ENCODE data around the gene SBK3. TPM values are rescaled to one million over a fixed set of nuclear protein-coding genes. Genes with fewer than 3 reads are reported as not detected.

SBK3 gene
- total RNA-seq, 1 experiment from 2014 or later = 1.2 TPM

DNA sequence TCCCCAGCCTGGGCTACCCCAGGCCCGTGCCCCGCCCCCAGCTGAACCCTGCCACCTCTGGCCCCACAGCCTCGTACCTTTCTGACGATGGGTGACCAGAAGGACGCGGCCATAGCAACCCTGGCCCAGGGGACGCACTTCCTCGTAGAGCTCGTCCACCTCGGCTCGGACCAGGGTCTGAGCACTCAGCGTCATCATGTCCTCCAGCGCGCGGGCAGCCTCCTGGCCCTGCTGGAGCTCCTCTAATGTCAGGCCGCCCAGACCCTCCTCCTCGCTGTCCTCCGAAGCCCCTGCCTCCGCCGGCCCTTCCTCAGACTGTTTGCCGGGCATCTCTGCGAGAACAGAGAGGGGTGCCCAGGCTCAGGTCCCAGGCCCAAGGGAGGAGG is 9.4 kb downstream of the SBK3 start:
- Histone ChIP-seq H3K4me2 (ENCODE audit: low read length) (no peak overlapping the region), H2AFZ (ENCODE audit: low read depth, low read length, poor library complexity, severe bottlenecking) (no peak overlapping the region), H3K9me3 (ENCODE audit: control insufficient read depth in 1 of 2, insufficient read depth in 1 of 2, low read depth in 1 of 2, low read length in 2 of 2) (no peaks in the 10 kb centered on the region), H3K4me3 (replicated peaks in 1 of 2; ENCODE audit: low read depth in 1 of 2, low read length in 2 of 2) (no peak overlapping the region), H3K27me3 (ENCODE audit: insufficient read depth, low read length) (no peaks in the 10 kb centered on the region), H3K36me3 (ENCODE audit: control insufficient read depth in 1 of 2, insufficient read depth in 2 of 2, low read length in 2 of 2) (no peaks in the 10 kb centered on the region), H3K9ac (ENCODE audit: low read length) (no peak overlapping the region), H3K27ac (ENCODE audit: low read depth, low read length) (no peak overlapping the region), H4K20me1 (ENCODE audit: insufficient read depth) (no peaks in the 10 kb centered on the region), H3K79me2 (ENCODE audit: insufficient read depth, low read length) (no peaks in the 10 kb centered on the region), H3K4me1 (ENCODE audit: control insufficient read depth in 1 of 2, insufficient read depth in 2 of 2, low read length in 2 of 2) (no peaks in the 10 kb centered on the region; a peak in 1 of 4 replicates), H3K9me2 (ENCODE audit: insufficient read depth) (no peaks in the 10 kb centered on the region)
- ChIA-PET CTCF (no interaction called here), RAD21 (ENCODE audit: low non-redundant PET in 1 of 2, low total read pairs in 2 of 2, uncharacterized antibody in 2 of 2, unreplicated experiment in 2 of 2) (no interaction called here), POLR2A (interaction anchor here (1.1 kb wide), 1 partner anchor 63 kb away, joined by 3 read pairs; the partner anchor contains the start of gene FIZ1)
- no TSS peak for BruUV-seq (replicated peaks)
- no peak for DNase-seq (ENCODE audit: low read depth, low spot score)
- intact Hi-C loops (cut with micrococcal nuclease) = no loop called here
- TF ChIP-seq FOSL1 (IDR thresholded peaks at IDR 0.05; ENCODE audit: low read depth) (no peak), EGR1 (IDR thresholded peaks at IDR 0.05; ENCODE audit: low read depth) (no peak), EZH2 (IDR thresholded peaks at IDR 0.05) (no peak), POLR2AphosphoS5 (IDR thresholded peaks at IDR 0.05; ENCODE audit: low read depth, low read length) (no peak), CBX3 (IDR thresholded peaks at IDR 0.05; ENCODE audit: low read depth) (no peak), POLR2A (IDR thresholded peaks at IDR 0.05; ENCODE audit: borderline replicate concordance, extremely low read depth, insufficient read depth, insufficient read length) (no peak), EZH2phosphoT487 (IDR thresholded peaks at IDR 0.05; ENCODE audit: borderline replicate concordance) (no peak), RAD21 (IDR thresholded peaks at IDR 0.05; ENCODE audit: low read depth) (no peak), ZNF274 (IDR thresholded peaks at IDR 0.05; ENCODE audit: low read depth, low read length) (no peak), JUND (IDR thresholded peaks at IDR 0.05) (no peak), TCF7L2 (IDR thresholded peaks at IDR 0.05; ENCODE audit: borderline replicate concordance, extremely low read depth, insufficient read depth, insufficient read length) (no peak), CEBPB (IDR thresholded peaks at IDR 0.05; ENCODE audit: low read depth) (no peak), YY1 (IDR thresholded peaks at IDR 0.05; ENCODE audit: extremely low read depth, insufficient replicate concordance, low read depth, low read length) (no peak), SRF (IDR thresholded peaks at IDR 0.05; ENCODE audit: low read depth) (no peak)
- TF ChIP-seq, protein P1, sequence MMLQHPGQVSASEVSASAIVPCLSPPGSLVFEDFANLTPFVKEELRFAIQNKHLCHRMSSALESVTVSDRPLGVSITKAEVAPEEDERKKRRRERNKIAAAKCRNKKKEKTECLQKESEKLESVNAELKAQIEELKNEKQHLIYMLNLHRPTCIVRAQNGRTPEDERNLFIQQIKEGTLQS (IDR thresholded peaks at IDR 0.05) = no peak
- TF ChIP-seq, protein P2, sequence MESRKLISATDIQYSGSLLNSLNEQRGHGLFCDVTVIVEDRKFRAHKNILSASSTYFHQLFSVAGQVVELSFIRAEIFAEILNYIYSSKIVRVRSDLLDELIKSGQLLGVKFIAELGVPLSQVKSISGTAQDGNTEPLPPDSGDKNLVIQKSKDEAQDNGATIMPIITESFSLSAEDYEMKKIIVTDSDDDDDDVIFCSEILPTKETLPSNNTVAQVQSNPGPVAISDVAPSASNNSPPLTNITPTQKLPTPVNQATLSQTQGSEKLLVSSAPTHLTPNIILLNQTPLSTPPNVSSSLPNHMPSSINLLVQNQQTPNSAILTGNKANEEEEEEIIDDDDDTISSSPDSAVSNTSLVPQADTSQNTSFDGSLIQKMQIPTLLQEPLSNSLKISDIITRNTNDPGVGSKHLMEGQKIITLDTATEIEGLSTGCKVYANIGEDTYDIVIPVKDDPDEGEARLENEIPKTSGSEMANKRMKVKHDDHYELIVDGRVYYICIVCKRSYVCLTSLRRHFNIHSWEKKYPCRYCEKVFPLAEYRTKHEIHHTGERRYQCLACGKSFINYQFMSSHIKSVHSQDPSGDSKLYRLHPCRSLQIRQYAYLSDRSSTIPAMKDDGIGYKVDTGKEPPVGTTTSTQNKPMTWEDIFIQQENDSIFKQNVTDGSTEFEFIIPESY (IDR thresholded peaks at IDR 0.05; ENCODE audit: extremely low read depth, insufficient replicate concordance, low read length) = no peak
- ATAC-seq = no peak

Data from HCT116 (cell line).